ENCODE measurements around the gene VWCE. TPM values are rescaled to one million over a fixed set of nuclear protein-coding genes. Genes with fewer than 3 reads are reported as not detected.

Gene VWCE
- total and polyA plus RNA-seq, 2 experiments from 2014 or later: 0.61 to 0.76 TPM

DNA sequence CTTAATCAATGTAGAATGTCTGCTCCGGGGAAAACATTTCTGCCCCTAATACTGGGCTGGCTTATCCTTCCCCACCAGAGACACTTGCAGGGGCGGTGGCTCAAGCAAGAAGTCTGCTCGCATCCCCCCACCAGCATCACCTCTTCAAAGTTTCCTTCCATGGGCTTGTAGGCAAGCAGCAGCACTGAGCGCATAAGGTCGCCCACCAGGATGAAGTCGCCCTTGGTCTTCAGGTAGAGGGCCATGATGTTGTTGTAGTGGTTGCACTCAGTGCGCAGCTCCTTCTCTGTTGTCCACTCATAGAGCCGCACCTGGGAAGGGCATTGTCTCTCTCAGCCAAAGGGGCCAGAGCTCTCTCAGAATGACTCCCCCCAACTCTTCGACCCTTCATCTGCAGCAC is 8.6 kb upstream of the VWCE start:
- TF ChIP-seq EZH2phosphoT487 (IDR thresholded peaks at IDR 0.05; ENCODE audit: insufficient read depth, low read depth) (no peak), EZH2 (IDR thresholded peaks at IDR 0.05; ENCODE audit: insufficient read depth, poor library complexity, severe bottlenecking) (no peak)
- no peaks in the 10 kb centered on the region for H3K27me3 ChIP-seq (replicated peaks; ENCODE audit: insufficient read depth)
- H3K79me2 ChIP-seq (ENCODE audit: insufficient read depth): peaks cover 11% of the 10 kb centered on the region
- H3K9me3 ChIP-seq (ENCODE audit: low read depth): no peaks in the 10 kb centered on the region
- DNase-seq: no peak
- H3K4me3 ChIP-seq: no peak overlapping the region
- no peak overlapping the region for H2AFZ ChIP-seq
- 93 to 96% methylated on average over 9 of the region's 9 CpGs for WGBS, 2 experiments (ENCODE audit: low coverage in 1 of 2, low lambda C conversion rate in 2 of 2, missing lambda C conversion rate in 2 of 2)
- H3F3A ChIP-seq (ENCODE audit: insufficient read depth): peaks cover 33% of the 10 kb centered on the region
- H3K4me1 ChIP-seq (ENCODE audit: insufficient read depth): peaks cover 3% of the 10 kb centered on the region
- H4K20me1 ChIP-seq (ENCODE audit: insufficient read depth): no peaks in the 10 kb centered on the region; the same call in 1 of the 2 replicates
- H3K9me2 ChIP-seq (ENCODE audit: insufficient read depth): no peaks in the 10 kb centered on the region
- no peak overlapping the region for H3K27ac ChIP-seq
- no peak overlapping the region for H3K4me2 ChIP-seq (ENCODE audit: unreplicated experiment)
- H3K9ac ChIP-seq: no peak overlapping the region
- in situ Hi-C loops (cut with MboI): no loop called here
- peaks cover 76% of the 10 kb centered on the region for H3K36me3 ChIP-seq (ENCODE audit: low read depth)

DNA sequence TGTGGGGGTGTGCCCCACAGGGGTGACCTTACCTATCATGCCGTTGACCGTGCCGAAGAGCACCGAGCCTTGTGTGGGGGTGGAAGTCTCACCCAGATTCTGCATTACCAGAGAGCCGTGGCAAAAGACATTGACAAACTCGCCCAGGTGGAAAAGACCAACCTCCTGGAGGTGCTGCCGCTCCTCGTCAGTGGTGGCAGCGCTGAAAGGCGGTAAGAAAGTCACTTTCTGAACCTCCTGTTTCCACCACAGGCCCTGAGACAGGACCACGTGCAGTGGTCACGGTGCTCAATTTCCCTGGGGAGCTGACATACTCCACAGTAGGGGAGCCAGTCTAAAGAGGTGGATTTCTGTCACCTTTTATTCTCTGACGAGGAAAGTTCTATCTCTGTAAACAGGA is 7.4 kb upstream of the VWCE start:
- no peaks in the 10 kb centered on the region for H3K9me3 ChIP-seq (ENCODE audit: low read depth)
- H3K27ac ChIP-seq: no peak overlapping the region
- H3K4me2 ChIP-seq (ENCODE audit: unreplicated experiment): no peak overlapping the region
- H3K27me3 ChIP-seq (replicated peaks; ENCODE audit: insufficient read depth): no peaks in the 10 kb centered on the region
- H3K9me2 ChIP-seq (ENCODE audit: insufficient read depth): no peaks in the 10 kb centered on the region
- WGBS, 2 experiments (ENCODE audit: low coverage in 1 of 2, low lambda C conversion rate in 2 of 2, missing lambda C conversion rate in 2 of 2): 87 to 88% methylated on average over 13 of the region's 13 CpGs
- H3K79me2 ChIP-seq (ENCODE audit: insufficient read depth): 0 out of 2 replicates have a peak, but pooled peaks cover 6% of the 10 kb centered on the region
- peaks cover 45% of the 10 kb centered on the region for H3F3A ChIP-seq (ENCODE audit: insufficient read depth)
- TF ChIP-seq EZH2phosphoT487 (IDR thresholded peaks at IDR 0.05; ENCODE audit: insufficient read depth, low read depth) (no peak), EZH2 (IDR thresholded peaks at IDR 0.05; ENCODE audit: insufficient read depth, poor library complexity, severe bottlenecking) (no peak)
- peaks cover 66% of the 10 kb centered on the region for H3K36me3 ChIP-seq (ENCODE audit: low read depth)
- no peak overlapping the region for H3K4me3 ChIP-seq
- H3K9ac ChIP-seq: no peak overlapping the region
- no peaks in the 10 kb centered on the region; the same call in 1 of the 2 replicates for H4K20me1 ChIP-seq (ENCODE audit: insufficient read depth)
- no peak for DNase-seq
- in situ Hi-C loops (cut with MboI): no loop called here
- peaks cover 14% of the 10 kb centered on the region for H3K4me1 ChIP-seq (ENCODE audit: insufficient read depth)
- H2AFZ ChIP-seq: no peak overlapping the region

DNA sequence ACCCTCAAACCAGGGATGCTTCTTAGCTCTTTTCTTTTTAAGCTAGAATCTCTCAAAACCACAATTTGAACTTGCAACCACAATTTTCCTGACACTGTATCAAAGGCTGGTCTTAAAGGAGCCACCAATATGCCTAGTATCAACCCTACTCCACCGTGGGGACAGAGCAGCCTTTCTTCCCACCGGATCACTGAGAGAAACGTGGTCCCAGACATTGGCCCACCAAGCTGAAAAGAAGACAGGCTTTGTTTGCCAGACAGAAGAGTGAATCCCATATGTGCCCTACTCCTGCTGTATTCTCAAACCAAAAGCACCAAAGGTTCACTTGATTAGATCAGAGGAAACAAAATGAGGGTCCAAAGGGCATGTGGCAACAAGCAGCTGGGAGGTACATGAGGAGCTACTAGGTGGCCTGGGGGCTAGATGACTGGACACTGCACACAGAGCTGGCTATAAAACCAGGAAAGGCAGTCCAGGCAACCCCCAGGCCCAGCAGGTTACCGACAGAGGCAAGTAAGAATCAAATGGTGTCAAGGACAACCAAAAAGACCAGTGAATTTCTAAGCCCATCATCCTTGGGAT is 3.6 kb upstream of the VWCE start:
- Histone ChIP-seq H3K27ac (peak overlapping the region; percentile 91), H3K9ac (peak overlapping the region; percentile 39), H3F3A (ENCODE audit: insufficient read depth) (peaks cover 61% of the 10 kb centered on the region), H2AFZ (no peak overlapping the region), H3K36me3 (ENCODE audit: low read depth) (peaks cover 41% of the 10 kb centered on the region), H4K20me1 (ENCODE audit: insufficient read depth) (no peaks in the 10 kb centered on the region), H3K4me3 (no peak overlapping the region), H3K79me2 (ENCODE audit: insufficient read depth) (no peaks in the 10 kb centered on the region), H3K4me2 (ENCODE audit: unreplicated experiment) (peak overlapping the region; percentile 63), H3K27me3 (replicated peaks; ENCODE audit: insufficient read depth) (no peaks in the 10 kb centered on the region), H3K9me3 (ENCODE audit: low read depth) (no peaks in the 10 kb centered on the region), H3K4me1 (ENCODE audit: insufficient read depth) (peaks cover 26% of the 10 kb centered on the region), H3K9me2 (ENCODE audit: insufficient read depth) (no peaks in the 10 kb centered on the region)
- WGBS, 2 experiments (ENCODE audit: low coverage in 1 of 2, low lambda C conversion rate in 2 of 2, missing lambda C conversion rate in 2 of 2): 94 to 100% methylated on average over 4 of the region's 4 CpGs
- in situ Hi-C loops (cut with MboI): no loop called here
- DNase-seq: peak; percentile 19
- TF ChIP-seq EZH2phosphoT487 (IDR thresholded peaks at IDR 0.05; ENCODE audit: insufficient read depth, low read depth) (no peak), EZH2 (IDR thresholded peaks at IDR 0.05; ENCODE audit: insufficient read depth, poor library complexity, severe bottlenecking) (no peak)

DNA sequence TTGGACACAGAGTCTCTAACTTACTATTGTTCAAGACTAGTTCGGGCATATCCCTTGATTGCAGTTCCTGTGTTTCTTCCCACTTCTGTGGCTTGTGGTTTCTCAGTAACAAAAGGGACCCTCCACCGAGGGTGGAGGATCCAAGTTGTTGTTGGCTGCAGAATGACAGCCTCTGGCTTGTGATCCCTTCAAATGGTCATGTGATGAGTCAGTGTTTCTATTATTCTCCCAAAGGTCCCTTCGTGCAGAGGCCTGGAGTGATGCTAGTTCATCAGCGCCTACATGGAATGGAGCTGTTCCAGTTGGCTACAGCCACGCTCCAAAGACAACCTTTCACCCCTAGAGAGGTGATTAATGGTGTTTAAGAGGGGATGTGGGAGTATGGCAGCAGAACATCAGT is 2.6 kb upstream of the VWCE start:
- in situ Hi-C loops (cut with MboI): no loop called here
- peak; percentile 95 for DNase-seq
- H4K20me1 ChIP-seq (ENCODE audit: insufficient read depth): no peaks in the 10 kb centered on the region
- no peaks in the 10 kb centered on the region for H3K9me2 ChIP-seq (ENCODE audit: insufficient read depth)
- 0 to 7% methylated on average over 5 of the region's 5 CpGs for WGBS, 2 experiments (ENCODE audit: low coverage in 1 of 2, low lambda C conversion rate in 2 of 2, missing lambda C conversion rate in 2 of 2)
- no peak overlapping the region for H2AFZ ChIP-seq
- H3K9ac ChIP-seq: peak overlapping the region; percentile 56
- no peaks in the 10 kb centered on the region for H3K9me3 ChIP-seq (ENCODE audit: low read depth)
- peak overlapping the region; percentile 91 for H3K27ac ChIP-seq
- peaks cover 38% of the 10 kb centered on the region for H3K36me3 ChIP-seq (ENCODE audit: low read depth)
- no peaks in the 10 kb centered on the region for H3K79me2 ChIP-seq (ENCODE audit: insufficient read depth)
- H3K4me1 ChIP-seq (ENCODE audit: insufficient read depth): peaks cover 28% of the 10 kb centered on the region
- TF ChIP-seq EZH2phosphoT487 (IDR thresholded peaks at IDR 0.05; ENCODE audit: insufficient read depth, low read depth) (no peak), EZH2 (IDR thresholded peaks at IDR 0.05; ENCODE audit: insufficient read depth, poor library complexity, severe bottlenecking) (no peak)
- H3K4me2 ChIP-seq (ENCODE audit: unreplicated experiment): peak overlapping the region; percentile 63
- peaks cover 61% of the 10 kb centered on the region for H3F3A ChIP-seq (ENCODE audit: insufficient read depth)
- no peaks in the 10 kb centered on the region for H3K27me3 ChIP-seq (replicated peaks; ENCODE audit: insufficient read depth)
- H3K4me3 ChIP-seq: no peak overlapping the region

All from GM23248 (cell line).